ENCODE measurements around the gene ZNF280A.
"Not testable (repeated sequence)": the region's sequence is repeated elsewhere in the genome, so short reads cannot be mapped to it uniquely, and the experiment has no call there.

The ZNF280A gene

DNA sequence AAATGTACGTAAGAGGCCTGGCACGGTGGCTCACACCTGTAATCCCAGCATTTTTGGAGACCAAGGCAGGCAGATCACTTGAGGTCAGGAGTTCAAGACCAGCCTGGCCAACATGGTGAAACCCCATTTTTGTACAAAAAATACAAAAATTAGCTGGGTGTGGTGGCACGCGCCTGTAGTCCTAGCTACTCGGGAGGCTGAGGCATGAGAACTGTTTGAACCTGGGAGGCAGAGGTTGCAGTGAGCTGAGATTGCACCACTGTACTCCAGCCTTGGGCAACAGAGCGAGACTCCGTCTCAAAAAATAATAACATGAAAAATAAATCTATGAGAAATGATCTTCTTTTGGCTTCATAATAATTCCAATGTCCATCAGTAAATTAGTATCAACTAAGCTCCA, 9.2 kb downstream of the ZNF280A start:
- not testable (repeated sequence) for FAIRE-seq

GRCh38 chr22:22509912-22510311, 10.2 kb downstream of the ZNF280A start:
- FAIRE-seq = not testable (repeated sequence)

- FAIRE-seq = no peak
Measured at GRCh38 chr22:22508274-22509176, 11.5 kb downstream of the ZNF280A start, which contains the start of gene ZNF280B. Gene ZNF280B, minus strand, starts transcription at chr22:22508742. Its CDS starts 19,344 bp downstream, at chr22:22489398.

- FAIRE-seq = no peak
Measured at GRCh38 chr22:22507743-22508273, 12.3 kb downstream of the ZNF280A start.

DNA sequence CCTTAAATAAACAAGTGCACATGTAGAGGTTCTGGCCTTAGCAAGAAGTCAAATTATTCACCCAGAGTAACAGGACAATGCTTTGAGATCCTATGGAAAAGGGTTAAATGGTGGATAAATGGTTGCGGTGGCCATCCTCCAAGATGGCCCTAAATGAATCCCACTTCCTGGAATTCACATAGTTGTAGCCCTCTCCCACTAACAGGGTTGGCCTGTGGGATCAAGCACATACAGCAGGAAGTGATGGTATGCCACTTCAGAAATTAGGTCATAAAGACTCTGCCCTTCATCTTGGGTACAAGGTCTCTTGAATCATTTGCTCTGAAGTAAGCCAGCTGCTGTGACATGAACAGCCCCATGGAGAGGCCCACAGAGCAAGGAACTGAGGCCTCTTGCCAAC, 13.3 kb downstream of the ZNF280A start:
- no peak for FAIRE-seq

GRCh38 chr22:22498267-22498666, 21.8 kb downstream of the ZNF280A start:
- no peak for FAIRE-seq

- not testable (repeated sequence) for FAIRE-seq
Measured at GRCh38 chr22:22491589-22491988, 28.5 kb downstream of the ZNF280A start.

- FAIRE-seq = no peak
Measured at GRCh38 chr22:22488736-22489135, 31.3 kb downstream of the ZNF280A start.

DNA sequence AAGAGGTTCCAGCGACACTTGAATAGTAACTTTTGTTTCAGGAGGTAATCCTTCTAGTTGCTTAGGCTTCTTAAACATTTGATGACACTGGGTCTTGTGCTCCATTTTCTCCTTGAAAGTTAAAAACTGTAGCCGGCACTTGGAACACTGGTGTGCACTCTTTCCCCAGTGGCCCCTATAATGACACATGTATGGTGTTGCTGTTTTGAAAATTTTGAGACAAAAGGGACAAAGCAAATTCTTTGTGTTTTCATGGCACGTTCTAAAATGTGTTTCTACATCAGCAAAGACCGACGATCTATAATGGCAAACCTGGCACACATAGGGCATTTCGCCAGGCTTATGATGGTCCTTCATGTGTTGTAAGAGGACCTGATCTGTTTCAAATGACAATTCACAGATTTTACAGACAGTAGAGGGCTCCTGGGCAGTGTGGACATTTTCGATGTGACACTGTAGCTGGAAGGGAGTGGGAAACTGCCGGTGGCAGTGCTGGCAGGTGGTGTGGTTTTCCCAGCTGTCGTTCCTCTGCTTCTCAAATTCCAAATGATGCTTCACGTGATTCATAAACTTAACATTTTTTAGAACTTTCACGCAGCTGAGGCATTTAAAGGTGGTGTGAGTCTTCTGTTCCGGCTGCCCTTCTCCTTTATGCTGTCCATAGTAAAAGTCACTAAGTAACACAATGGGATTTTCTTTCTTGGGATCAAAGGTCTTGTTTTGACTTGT, 32.0 kb downstream of the ZNF280A start:
- FAIRE-seq = no peak

- no peak for FAIRE-seq
Measured at GRCh38 chr22:22487059-22487458, 33.0 kb downstream of the ZNF280A start.

GRCh38 chr22:22486132-22486899, 33.8 kb downstream of the ZNF280A start:
- no peak for FAIRE-seq

- FAIRE-seq = no peak
Measured at GRCh38 chr22:22485524-22485923, 34.5 kb downstream of the ZNF280A start.

DNA sequence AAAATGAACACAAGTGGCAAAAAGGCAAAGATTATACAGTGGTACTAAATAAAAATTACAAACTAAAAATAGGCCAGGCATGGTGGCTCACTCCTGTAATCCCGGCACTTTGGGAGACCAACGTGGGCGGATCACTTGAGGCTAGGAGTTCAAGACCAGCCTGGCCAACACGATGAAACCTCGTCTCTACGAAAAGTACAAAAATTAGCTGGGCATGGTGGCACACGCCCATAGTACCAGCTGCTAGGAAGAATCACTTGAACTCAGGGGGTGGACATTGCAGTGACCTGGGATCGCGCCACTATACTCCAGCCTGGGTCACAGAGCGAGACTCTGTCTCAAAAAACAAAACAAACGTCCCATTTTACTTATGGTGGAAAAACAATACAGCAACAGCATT, 36.0 kb downstream of the ZNF280A start:
- no peak for FAIRE-seq

GRCh38 chr22:22480940-22481339, 39.1 kb downstream of the ZNF280A start:
- no peak for FAIRE-seq

GRCh38 chr22:22479999-22480532, 40.0 kb downstream of the ZNF280A start:
- no peak for FAIRE-seq

- no peak for FAIRE-seq
Measured at GRCh38 chr22:22479116-22479515, 41.0 kb downstream of the ZNF280A start.

GRCh38 chr22:22478470-22478869, 41.6 kb downstream of the ZNF280A start:
- FAIRE-seq = no peak

DNA sequence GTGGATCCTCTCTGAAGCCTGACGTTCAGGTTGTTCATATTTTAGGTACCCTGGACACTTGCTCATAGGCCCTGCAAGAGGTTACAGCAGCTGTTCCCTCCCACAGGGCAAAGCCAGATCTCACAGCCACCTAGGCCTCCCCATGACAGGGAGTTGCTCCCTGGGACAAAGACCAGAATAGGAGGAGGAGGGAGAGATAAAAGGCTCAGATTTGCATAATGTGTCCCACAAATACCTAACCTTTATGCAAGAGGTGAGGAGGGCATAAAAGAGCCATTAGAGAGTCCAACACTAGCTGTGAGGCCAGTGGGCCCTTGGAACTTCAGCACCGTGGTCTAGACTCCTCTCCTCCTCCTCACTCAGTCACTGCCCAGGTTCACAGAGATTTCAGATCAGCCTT, 45.3 kb downstream of the ZNF280A start:
- FAIRE-seq = no peak

DNA sequence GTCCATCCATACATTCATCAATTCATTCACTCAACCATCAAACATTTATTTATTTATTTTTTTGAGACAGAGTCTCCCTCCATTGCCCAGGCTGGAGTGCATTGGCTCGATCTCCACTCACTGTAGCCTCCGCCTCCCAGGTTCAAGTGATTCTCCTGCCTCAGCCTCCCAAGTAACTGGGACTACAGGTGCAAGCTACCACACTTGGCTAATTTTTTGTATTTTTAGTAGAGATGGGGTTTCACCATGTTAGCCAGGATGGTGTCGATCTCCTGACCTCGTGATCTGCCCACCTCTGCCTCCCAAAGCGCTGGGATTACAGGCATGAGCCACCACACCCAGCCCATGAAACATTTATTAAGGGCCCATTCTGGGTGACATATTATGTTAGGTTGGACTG, 49.0 kb downstream of the ZNF280A start:
- not testable (repeated sequence) for FAIRE-seq

GRCh38 chr22:22469527-22469926, 50.5 kb downstream of the ZNF280A start:
- no peak for FAIRE-seq

DNA sequence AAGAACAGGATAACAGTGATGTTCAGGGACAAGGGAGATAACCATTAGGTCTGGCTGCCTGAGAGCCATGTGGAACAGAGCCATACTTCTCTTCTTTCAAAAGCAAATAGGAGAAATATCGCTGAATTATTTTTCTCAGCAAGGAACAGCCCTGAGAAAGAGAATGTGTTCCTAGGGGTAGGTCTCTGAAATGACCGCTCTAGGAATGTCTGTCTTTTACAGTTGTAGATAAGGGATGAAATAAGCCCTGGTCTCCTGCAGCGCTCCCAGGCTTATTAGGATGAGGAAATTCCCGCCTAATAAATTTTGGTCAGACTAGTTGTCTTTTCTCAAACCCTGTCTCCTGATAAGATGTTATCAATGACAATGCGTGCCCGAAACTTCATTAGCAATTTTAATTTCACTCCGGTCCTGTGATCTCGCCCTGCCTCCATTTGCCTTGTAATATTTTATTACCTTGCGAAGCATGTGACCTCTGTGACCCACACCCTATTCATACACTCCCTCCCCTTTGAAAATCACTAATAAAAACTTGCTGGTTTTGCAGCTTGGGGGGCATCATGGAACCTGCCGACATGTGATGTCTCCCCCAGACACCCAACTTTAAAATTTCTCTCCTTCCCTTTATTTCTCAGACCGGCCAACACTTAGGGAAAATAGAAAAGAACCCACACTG, 51.1 kb downstream of the ZNF280A start:
- FAIRE-seq = not testable (repeated sequence)

- FAIRE-seq = no peak
Measured at GRCh38 chr22:22467112-22467511, 53.0 kb downstream of the ZNF280A start.
